UCSD-AML1 (cell line): ENCODE measurements around the gene ZFYVE9.

Experiments used
- DNase-seq: peaks from one replicate; lab custom pipeline; 2025; ENCODE audit not compliant: unreplicated experiment; lab: John Stamatoyannopoulos, UW

The ZFYVE9 gene

GRCh38 chr1:52243221-52243987, 101.5 kb downstream of the ZFYVE9 start:
- DNase-seq: no peak

DNA sequence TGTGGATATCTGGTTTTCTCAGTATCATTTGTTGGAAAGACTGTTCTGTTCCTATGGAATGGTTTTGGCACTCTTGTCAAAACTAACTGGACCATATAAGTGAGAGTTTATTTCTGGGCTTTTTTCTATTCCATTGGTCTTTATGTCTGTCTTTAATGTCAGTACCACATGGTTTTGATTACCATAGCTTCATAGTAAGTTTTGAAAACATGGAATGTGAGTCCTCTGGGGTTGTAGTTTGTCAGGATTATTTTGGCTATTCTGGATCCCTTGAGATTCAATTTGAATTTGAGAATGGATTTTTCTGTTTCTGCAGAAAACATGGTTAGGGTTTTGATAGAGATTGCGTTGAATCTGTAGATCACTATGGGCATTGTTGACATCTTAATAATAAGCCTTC, 107.9 kb downstream of the ZFYVE9 start:
- no peak for DNase-seq

GRCh38 chr1:52253421-52253820, 111.5 kb downstream of the ZFYVE9 start:
- no peak for DNase-seq

GRCh38 chr1:52259886-52260285, 118.0 kb downstream of the ZFYVE9 start:
- no peak for DNase-seq

DNA sequence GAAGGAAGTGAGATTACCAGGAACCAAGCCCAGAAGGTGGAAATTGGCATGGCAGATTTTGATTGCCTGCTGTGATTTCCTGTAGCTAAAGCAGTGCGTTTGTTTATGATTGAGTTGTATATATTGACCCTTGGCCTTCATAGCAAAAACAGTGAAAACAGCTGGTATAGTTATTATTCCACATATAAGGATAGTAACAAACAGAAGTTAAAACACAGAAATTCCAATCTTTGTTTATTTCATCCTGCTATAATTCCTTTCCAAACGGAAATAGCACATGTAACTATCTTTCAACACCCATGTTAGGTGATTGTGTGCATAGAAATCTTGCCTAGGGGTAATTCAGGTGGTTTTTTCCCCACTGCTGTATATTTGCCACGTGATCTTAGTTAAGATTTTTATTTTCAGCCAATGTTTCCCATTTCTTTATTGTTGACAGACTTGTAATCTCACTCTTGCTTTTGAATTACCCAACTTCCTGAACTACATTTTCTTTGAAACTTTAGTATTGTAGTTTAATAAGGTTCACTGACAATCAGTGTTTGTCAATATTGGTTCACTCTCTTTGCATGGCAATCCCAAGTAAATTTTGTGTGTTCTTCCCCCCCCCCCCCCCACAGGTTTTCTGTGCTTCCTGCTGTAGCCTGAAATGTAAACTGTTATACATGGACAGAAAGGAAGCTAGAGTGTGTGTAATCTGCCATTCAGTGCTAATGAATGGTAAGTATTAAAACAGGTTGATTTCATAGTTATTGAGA, 121.4 kb downstream of the ZFYVE9 start:
- no peak for DNase-seq

DNA sequence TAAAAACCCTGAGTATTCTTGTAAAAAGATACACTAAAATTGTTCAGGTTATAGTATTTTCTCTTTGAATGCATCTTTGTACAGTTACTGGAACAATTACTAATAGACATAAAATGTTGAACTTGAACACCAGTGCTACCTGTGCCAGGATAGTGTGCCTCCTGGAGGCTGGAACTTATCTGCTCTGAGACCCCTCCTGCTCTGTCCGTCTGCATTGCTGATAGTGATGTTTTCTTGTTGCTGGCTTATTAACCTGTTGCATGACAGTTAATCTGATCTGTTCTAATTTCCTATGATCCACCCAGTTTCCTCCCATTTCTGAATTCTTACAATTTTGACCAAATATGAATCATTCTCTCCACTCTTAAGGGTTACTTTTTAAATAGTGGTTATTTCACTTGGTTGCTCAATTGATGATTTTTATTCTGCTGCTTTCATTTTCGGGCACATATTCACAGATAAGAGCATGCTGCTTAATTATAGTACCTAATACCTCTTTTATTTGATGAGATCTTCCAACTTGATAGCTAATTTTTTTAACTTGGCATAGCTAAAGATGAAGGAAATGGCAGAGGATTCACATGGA, 122.7 kb downstream of the ZFYVE9 start:
- DNase-seq: no peak

- DNase-seq: no peak
Observed at GRCh38 chr1:52266507-52266906, 124.6 kb downstream of the ZFYVE9 start.

- DNase-seq: no peak
Observed at GRCh38 chr1:52268372-52268771, 126.5 kb downstream of the ZFYVE9 start.

GRCh38 chr1:52281518-52281917, 139.6 kb downstream of the ZFYVE9 start:
- no peak for DNase-seq

GRCh38 chr1:52288286-52288685, 146.4 kb downstream of the ZFYVE9 start:
- DNase-seq: no peak

DNA sequence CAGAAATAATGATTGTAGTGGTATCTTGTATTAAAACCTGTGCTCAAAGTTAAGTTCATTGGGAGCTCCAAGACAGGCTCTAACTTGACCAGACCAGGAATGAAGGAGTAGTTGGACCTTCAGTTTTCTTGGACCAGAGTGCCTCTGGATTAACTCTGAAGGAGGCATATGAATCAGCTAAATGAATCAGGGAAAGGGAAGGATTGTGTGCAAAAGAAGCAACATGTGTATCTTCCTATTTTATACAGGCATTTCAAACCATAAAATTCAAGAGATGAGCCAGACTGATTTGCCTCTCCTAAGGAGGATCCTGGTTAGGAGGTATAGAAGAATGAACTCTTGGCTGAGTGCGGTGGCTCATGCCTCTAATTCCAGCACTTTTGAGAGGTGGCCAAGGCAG, 152.7 kb downstream of the ZFYVE9 start:
- DNase-seq: no peak

DNA sequence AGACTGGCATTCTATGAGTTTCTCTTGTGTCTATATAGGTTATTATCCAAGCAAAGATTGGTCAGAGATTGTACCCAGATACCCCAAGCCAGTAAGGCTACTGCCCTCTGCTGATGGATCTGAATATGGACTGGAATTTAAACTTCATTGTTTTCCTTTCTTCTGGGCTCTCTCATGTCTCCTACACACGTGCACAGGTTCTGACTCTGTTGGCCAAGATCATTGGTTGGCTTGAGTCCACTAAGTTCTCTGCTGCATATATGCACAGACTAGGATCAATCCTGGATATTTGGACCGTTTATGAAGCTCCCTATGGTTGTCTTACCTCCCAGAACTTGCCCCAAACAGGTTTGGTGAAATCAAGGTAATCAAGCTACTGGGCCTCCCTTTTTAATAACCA, 154.5 kb downstream of the ZFYVE9 start:
- DNase-seq: no peak

GRCh38 chr1:52305417-52306226, 163.7 kb downstream of the ZFYVE9 start:
- DNase-seq: no peak

- no peak for DNase-seq
Observed at GRCh38 chr1:52306227-52307006, 164.5 kb downstream of the ZFYVE9 start.

DNA sequence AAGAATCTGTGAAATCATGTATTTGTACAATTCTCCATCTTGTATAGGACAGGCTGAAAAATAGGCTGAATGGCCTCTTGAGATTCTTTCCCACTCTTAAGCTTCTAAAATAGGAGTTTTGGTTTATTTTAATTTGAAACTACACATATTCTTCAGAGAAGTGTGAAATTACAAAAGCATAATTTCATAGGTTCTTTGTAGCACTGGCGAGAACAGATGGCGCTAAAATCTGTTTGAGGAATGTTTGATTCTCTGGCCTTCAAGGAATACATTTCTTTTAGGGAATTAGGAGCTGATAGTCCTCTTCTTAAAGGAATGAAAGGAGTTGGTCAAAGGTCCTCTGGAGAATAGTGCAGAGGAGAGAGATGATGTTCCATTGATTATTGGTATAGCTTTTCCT, 179.2 kb downstream of the ZFYVE9 start:
- no peak for DNase-seq

DNA sequence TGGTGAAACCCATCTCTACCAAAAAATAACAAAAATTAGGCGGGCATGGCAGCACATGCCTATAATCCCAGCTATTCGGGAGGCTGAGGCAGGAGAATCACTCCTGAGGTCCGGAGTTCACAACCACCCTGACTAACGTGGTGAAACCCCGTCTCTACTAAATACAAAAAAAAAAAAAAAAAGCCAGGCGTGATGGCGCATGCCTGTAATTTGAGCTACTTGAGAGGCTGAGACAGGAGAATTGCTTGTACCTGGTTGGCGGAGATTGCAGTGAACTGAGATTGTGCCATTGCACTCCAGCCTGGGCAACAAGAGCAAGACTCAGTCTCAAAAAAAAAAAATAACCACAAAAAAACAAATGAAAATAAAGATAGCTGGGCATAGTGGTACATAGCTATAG, 181.8 kb downstream of the ZFYVE9 start:
- DNase-seq: no peak

- DNase-seq: no peak
Observed at GRCh38 chr1:52325786-52326185, 183.9 kb downstream of the ZFYVE9 start.

GRCh38 chr1:52328615-52329014, 186.7 kb downstream of the ZFYVE9 start:
- no peak for DNase-seq

DNA sequence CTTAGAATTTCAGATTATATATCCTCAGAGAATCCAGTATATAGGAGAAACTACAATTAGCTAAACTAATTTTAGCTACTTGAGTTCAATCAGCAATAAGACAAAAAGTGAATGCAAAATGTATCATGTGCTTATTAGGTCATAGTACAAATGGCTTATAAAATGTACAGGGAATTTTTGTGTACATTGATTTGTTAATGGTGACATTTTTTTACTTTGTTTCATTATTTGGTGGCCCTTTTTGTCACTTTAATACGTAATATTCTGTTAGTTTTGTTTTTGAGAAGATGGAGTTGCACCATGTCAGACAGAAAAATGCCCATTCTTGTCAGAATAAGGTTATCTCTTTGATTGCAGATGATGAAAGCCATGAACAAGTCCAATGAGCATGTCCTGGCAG, 190.5 kb downstream of the ZFYVE9 start:
- no peak for DNase-seq

DNA sequence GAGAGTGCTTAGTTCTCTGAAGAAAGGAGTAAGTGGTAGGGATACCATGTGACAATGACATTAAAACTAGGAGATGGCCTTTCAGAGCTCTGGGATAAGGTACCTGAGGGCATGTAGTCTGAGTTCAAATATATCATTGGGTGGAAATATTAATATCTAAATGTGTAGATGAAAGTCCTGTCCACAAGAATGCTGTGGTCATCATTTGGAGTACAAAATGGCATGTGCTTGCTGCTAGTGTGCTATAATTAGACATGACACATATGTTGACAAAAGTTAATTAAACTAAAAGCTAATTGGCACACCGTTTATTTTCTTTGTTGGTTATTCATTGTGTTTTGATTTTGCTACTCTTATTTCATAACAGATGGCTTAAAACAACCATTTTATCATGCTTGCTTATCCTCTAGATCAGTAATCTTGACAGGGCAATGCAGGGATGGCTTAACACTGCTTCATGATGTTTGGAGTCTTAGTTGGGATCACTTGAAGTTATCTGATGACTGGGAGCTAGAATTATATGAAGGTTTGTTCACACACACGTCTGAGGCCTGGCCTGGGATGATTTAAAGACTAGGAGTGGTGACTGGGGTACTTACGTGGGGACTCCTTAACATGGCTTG, 193.1 kb downstream of the ZFYVE9 start:
- DNase-seq: no peak
